GM10266 (cell line): ENCODE results near the gene GABBR2.

Experiments
- DNase-seq: peaks from one replicate; pipeline ENCODE4 v3.0.0; 2012; ENCODE audit errors: extremely low spot score
- CTCF ChIP-seq: IDR thresholded peaks from 2 replicates; pipeline ENCODE4 v1.5.1; 2012; ENCODE audit warnings: mild to moderate bottlenecking, low read depth; ENCODE audit not compliant: control insufficient read depth, insufficient read depth; ENCODE audit errors: missing control alignments

GABBR2 gene

GRCh38 chr9:98318041-98318790 lies 390.5 kb downstream of the GABBR2 start:
- no peak for DNase-seq

GRCh38 chr9:98317134-98317857 lies 391.4 kb downstream of the GABBR2 start:
- TF ChIP-seq CTCF, result no peak
- no peak for DNase-seq

More at GRCh38 chr9:98318041-98318790, 390.5 kb downstream of the GABBR2 start:
- no peak for TF ChIP-seq CTCF

GRCh38 chr9:98316445-98317133 lies 392.1 kb downstream of the GABBR2 start:
- no peak for TF ChIP-seq CTCF
- DNase-seq, result no peak

GRCh38 chr9:98315551-98316060 lies 393.1 kb downstream of the GABBR2 start:
- peak; percentile 90 for TF ChIP-seq CTCF
- DNase-seq, result peak; percentile 81

GRCh38 chr9:98315067-98315453 lies 393.7 kb downstream of the GABBR2 start:
- DNase-seq, result no peak
- TF ChIP-seq CTCF, result no peak

GRCh38 chr9:98314381-98315066 lies 394.2 kb downstream of the GABBR2 start:
- no peak for DNase-seq
- no peak for TF ChIP-seq CTCF
